NCI-H1092 treated with DMSO at 0.1 percent for 48 hours (cell line): Measurements from ENCODE around the gene REM2.

Source experiments
- DNase-seq: peaks from one replicate; lab custom pipeline; 2025; lab: John Stamatoyannopoulos, UW

REM2 gene

DNA sequence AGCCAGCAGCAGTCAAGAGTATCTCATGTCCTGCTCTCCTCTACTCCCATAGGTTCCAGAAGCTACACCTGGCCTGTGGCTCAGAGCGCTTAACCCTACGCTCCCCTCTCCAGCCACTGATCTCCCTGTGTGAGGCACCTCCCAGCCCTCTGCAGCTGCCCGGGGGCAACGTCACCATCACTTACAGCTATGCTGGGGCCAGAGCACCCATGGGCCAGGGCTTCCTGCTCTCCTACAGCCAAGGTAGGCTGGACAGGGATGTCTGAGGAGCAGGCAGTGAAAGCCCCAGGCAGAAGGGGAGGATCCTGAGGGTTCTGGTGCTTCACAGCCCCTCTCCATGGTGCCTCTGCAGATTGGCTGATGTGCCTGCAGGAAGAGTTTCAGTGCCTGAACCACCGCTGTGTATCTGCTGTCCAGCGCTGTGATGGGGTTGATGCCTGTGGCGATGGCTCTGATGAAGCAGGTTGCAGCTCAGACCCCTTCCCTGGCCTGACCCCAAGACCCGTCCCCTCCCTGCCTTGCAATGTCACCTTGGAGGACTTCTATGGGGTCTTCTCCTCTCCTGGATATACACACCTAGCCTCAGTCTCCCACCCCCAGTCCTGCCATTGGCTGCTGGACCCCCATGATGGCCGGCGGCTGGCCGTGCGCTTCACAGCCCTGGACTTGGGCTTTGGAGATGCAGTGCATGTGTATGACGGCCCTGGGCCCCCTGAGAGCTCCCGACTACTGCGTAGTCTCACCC is 7.8 kb upstream of the REM2 start:
- DNase-seq, result no peak

DNA sequence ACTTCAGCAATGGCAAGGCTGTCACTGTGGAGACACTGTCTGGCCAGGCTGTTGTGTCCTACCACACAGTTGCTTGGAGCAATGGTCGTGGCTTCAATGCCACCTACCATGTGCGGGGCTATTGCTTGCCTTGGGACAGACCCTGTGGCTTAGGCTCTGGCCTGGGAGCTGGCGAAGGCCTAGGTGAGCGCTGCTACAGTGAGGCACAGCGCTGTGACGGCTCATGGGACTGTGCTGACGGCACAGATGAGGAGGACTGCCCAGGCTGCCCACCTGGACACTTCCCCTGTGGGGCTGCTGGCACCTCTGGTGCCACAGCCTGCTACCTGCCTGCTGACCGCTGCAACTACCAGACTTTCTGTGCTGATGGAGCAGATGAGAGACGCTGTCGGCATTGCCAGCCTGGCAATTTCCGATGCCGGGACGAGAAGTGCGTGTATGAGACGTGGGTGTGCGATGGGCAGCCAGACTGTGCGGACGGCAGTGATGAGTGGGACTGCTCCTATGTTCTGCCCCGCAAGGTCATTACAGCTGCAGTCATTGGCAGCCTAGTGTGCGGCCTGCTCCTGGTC is 7.2 kb upstream of the REM2 start:
- DNase-seq, result no peak

GRCh38 chr14:22877000-22877501 is 6.0 kb upstream of the REM2 start:
- DNase-seq, result no peak

GRCh38 chr14:22878271-22879246 is 4.5 kb upstream of the REM2 start:
- no peak for DNase-seq

DNA sequence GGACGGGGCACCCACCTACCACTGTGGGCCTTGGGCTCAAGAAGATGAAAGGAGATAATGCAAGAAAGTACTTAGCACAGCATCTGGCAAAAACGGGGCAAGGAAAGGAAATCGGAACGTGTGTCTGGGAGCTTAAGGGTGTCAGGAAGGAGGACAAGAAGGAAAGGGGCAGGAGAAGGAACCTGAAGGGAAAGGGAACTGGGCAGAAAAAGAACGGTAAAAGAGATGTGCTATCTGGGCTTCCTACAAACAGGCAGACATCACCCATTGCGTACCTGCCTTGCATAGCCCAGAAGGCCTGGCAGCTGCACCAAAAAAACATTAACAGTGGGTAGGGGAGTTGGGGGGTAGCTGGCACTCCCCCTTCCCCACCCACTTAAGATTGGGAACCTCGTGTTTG is 958 bp upstream of the REM2 start:
- no peak for DNase-seq

DNA sequence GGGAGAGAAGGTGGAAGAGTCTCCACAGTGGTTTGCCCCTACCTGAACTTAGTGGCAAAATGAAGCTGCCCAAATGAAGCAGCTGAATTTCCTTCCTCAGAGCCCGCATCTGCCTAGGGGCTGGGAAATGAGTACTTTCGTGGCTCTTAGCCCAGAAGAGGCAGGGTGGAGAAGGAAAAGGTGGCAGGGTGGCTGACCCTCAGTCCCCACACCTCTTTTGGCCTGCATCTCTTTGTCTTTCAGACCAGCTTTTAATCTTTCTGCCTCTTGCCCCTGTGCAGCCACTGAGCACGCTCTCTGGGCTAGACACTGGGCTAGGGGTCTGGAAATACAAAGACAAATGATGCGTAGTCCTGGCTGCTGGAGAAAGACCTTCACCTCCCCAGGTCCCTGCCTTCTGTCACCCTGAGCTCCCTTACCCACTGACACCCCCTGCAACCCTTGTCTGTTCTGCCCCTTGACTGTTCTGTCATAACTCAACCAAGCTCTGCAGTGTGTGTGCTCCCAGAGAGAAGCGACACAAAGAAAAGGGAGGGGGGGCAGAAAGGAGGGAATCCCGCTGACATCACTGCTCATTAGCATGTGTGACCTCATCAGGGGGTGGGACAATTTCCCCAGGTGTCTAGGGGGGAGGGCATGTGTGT is 371 bp upstream of the REM2 start:
- peak; percentile 72 for DNase-seq

- no peak for DNase-seq
Observed at GRCh38 chr14:22884076-22884737, 1.2 kb downstream of the REM2 start.

- no peak for DNase-seq
Observed at GRCh38 chr14:22884738-22885523, 1.9 kb downstream of the REM2 start.

DNA sequence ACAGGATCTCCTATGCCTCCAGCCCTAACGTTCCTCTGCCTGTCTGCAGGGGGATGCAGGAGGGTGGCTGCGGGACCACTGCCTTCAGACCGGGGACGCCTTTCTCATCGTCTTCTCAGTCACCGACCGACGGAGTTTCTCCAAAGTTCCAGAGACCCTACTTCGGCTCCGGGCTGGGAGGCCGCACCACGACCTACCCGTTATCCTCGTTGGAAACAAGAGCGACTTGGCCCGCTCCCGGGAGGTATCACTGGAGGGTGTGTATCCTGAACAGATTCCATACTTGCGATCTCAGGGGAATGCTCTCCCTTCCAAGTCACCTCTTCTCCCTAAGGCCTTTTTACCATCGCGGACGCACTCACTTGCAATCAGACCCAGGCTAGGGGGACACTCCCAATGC is 3.0 kb downstream of the REM2 start:
- DNase-seq, result no peak

- peak; percentile 88 for DNase-seq
Observed at GRCh38 chr14:22886500-22887259, 3.7 kb downstream of the REM2 start.

- peak; percentile 96 for DNase-seq
Observed at GRCh38 chr14:22887260-22887989, 4.4 kb downstream of the REM2 start.

DNA sequence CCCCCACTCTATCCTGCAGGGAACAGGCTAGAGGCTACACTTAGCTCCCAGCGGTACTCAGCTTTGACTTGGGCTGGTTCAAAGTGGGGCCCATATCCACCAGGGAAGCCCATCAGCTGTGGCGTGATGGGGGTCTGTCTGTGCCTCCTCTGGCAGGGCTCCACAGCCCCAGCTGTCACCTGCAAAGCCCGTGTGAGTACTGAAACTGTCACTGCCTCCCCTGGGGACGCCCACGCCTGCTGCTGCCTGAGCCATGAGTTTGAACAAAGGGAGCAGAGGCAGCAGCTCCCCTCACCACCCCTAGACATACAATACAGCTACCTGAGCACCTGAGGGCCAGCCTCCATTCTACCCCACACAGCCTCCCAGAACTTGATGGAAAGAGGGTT is 5.0 kb downstream of the REM2 start:
- peak; percentile 17 for DNase-seq

DNA sequence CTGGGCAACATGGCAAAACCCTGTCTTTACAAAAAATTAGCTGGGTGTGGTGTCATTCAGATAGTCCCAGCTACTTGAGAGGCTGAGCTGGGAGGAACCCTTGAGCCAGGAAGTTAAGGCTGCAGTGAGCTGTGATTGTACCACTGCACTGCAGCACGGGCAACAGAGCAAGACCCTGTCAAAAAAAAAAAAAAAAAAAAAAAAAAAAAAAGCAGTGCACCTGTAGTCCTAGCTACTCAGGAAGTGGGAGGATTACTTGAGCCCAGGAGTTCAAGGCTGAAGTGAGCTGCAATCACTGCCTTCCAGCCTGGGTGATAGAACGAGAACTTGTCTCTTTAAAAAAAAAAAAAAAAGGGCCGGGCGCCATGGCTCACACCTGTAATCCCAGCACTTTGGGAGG is 5.6 kb downstream of the REM2 start:
- no peak for DNase-seq

DNA sequence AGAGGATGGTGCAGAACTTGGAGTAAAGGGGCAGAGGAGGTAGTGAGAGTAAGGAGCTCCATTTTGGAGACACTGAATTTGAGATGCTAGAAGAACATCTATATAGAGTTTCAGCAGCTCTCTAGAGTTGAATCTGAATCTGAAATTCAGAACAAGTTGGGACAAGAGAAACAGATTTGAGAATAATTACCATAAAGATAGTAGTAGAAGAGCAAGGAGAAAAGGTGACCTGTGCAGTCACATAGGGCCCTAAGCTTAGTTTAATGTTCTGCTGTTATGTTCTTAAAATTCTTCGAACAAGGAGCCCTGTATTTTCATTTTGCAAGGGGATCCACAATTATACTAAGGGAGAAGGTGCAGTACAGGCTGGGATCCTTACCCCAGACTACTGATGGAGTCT is 7.4 kb downstream of the REM2 start:
- DNase-seq, result no peak

- no peak for DNase-seq
Observed at GRCh38 chr14:22892488-22892887, 9.5 kb downstream of the REM2 start.

- DNase-seq, result no peak
Observed at GRCh38 chr14:22893706-22894105, 10.7 kb downstream of the REM2 start.

- no peak for DNase-seq
Observed at GRCh38 chr14:22895402-22895801, 12.4 kb downstream of the REM2 start.

DNA sequence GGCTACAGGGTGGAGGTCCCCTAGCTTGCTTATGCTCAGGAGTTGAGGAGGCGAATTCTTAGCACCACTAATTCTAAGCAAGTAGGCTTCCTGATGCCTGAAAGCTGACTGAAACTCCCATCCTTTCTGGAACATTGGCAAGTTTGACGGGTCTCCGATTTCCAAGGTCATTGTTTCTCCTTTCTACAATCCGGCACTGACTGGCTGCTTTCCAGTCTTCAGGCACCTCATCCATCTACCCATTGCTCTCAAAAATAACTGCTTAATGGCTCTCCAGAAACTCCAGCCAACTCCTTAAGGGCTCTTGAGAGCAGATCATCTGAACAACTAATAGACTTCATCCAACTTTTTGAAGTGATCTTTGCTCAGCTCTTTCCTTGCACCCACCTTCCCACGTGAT is 13.3 kb downstream of the REM2 start:
- DNase-seq, result no peak

DNA sequence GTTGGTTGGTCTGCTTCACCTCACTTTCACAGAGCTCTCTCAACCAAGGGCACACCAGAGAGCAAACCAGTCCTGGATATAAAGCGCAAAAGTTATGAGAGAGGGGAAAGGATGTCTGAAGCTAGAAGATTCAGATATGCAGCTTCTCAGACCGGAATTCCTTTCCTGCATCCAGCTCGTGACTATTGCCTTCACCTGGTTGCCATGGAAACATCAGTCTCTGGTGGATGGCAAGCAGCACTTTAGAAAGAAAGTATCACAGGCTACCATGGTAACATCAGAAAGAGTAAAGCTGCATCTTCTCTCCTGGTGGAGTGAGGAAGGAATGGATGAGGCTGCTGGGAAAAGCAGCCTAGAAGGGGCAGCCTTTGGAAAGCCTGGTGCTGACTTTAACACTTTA is 13.7 kb downstream of the REM2 start:
- no peak for DNase-seq
